ENCODE results near the gene PBX1.

DNA sequence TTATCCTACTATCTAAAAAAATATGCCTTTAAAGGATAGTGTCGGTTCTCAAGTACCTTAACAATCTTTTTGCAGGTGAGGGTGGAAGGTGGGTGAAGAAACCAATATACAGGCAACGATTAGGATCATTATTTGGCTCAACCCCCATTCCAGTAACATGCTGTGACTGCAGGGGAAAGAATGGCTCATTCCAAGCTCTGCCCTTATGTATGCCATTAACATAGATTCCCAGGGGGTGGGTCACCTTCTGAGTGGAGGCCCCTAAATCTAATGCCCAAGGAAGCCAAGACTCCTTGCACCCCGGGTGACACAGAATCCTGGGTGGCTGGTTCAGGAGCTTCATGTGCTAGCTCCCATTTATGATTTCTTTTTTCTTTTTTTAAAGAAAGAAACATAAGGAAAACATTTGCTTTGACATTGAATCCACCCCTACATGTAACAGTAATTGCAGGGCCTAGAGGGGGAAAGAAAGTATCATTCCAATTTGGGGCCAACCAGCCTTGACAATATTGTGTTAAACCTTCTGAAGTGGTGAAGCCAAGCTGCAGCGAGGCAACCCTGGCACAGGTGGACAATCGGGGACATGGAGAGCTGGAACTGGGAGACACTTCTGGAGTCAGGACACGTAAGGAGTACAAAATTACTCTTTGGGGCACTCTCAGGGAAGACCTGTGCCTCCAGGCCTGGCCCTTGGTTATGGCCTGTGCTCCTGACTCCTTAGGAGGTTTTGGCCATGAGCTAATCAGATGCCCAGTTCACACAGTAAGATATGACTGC is 200.3 kb downstream of the PBX1 start:
- TF ChIP-seq EZH2 (IDR thresholded peaks at IDR 0.05; ENCODE audit: insufficient read depth, poor library complexity, severe bottlenecking) (no peak), EZH2phosphoT487 (IDR thresholded peaks at IDR 0.05; ENCODE audit: insufficient read depth, low read depth) (no peak)
